HEK293 (cell line): ENCODE results near the gene LSM10.
A peak's percentile ranks its signal among the peaks of the same experiment; 100 is the strongest.

ENCODE experiments used
- CTCF ChIA-PET: fragments of 350-600 bp; formaldehyde crosslinking; extraction: SDS; loops from one replicate; lab custom pipeline; 2021; ENCODE audit warnings: antibody characterized with exemption; lab: Yijun Ruan, JAX
- POLR2A ChIA-PET: fragments of 300-600 bp; formaldehyde crosslinking; extraction: SDS; loops from one replicate; lab custom pipeline; 2020; ENCODE audit warnings: antibody characterized with exemption, inconsistent platforms; lab: Yijun Ruan, JAX
- H3K27ac ChIP-seq: fragments of 200-500 bp; sonication (Bioruptor generic); 2 replicates; pipeline ENCODE4 v1.5.1; 2014; ENCODE audit warnings: low read depth, low read length, control low read depth, inconsistent platforms; ENCODE audit errors: extremely low read depth
- H3K36me3 ChIP-seq, 2 experiments: fragments of 200-500 bp in 1 of 2; sonication (Bioruptor generic) in 1 of 2; 1 replicate in 1 of 2; 2 replicates in 1 of 2; pipeline ENCODE4 v1.5.1; 2014 to 2017; ENCODE audit warnings: inconsistent platforms in 2 of 2, low read length in 2 of 2; ENCODE audit not compliant: control insufficient read depth in 2 of 2, insufficient read depth in 1 of 2
- H3K4me1 ChIP-seq: fragments of 200-500 bp; sonication (Bioruptor generic); 2 replicates; pipeline ENCODE4 v1.5.1; 2014; ENCODE audit warnings: mild to moderate bottlenecking, low read length, inconsistent platforms; ENCODE audit not compliant: control insufficient read depth, insufficient read depth
- H3K4me3 ChIP-seq: 2 replicates; pipeline ENCODE4 v1.5.1; 2011; ENCODE audit warnings: low read depth, mild to moderate bottlenecking, control low read depth, low read length, moderate library complexity
- H3K9me3 ChIP-seq: fragments of 200-500 bp; sonication (Bioruptor generic); 2 replicates; pipeline ENCODE4 v1.5.1; 2014; ENCODE audit warnings: low read depth, low read length, inconsistent platforms; ENCODE audit not compliant: control insufficient read depth, insufficient read depth
- BCL11A ChIP-seq: fragments of 450-650 bp; formaldehyde crosslinking; IDR thresholded peaks from 2 replicates; pipeline ENCODE4 v1.5.1; 2016; ENCODE audit warnings: low read depth, missing biosample characterization, missing genetic modification characterization
- KLF9 ChIP-seq: fragments of 450-650 bp; formaldehyde crosslinking; IDR thresholded peaks from 2 replicates; pipeline ENCODE4 v1.5.1; 2016; ENCODE audit warnings: missing biosample characterization, missing genetic modification characterization, low read depth
- OVOL3 ChIP-seq: fragments of 450-650 bp; formaldehyde crosslinking; IDR thresholded peaks from 2 replicates; pipeline ENCODE4 v1.5.1; 2016; ENCODE audit warnings: missing biosample characterization, missing genetic modification characterization
- PRDM2 ChIP-seq: fragments of 450-650 bp; formaldehyde crosslinking; IDR thresholded peaks from 2 replicates; pipeline ENCODE4 v1.5.1; 2016; ENCODE audit warnings: missing biosample characterization, missing genetic modification characterization, borderline replicate concordance
- ZNF157 ChIP-seq: fragments of 450-650 bp; formaldehyde crosslinking; IDR thresholded peaks from 2 replicates; pipeline ENCODE4 v1.5.1; 2016; ENCODE audit warnings: missing biosample characterization, missing genetic modification characterization
- ZNF274 ChIP-seq, 2 experiments: fragments of 200-500 bp in 1 of 2; fragments of 450-650 bp in 1 of 2; sonication (Bioruptor generic) in 1 of 2; formaldehyde crosslinking in 1 of 2; IDR thresholded peaks; 2 replicates each; pipeline versions ENCODE4 v1.5.1 to v1.6.1; 2014 to 2016; ENCODE audit warnings: borderline replicate concordance in 1 of 2, inconsistent platforms in 1 of 2, low read length in 1 of 2, missing biosample characterization in 1 of 2, missing genetic modification characterization in 1 of 2
- ZNF394 ChIP-seq: fragments of 450-650 bp; formaldehyde crosslinking; IDR thresholded peaks from 2 replicates; pipeline ENCODE4 v1.5.1; 2016; ENCODE audit warnings: missing biosample characterization, missing genetic modification characterization, mild to moderate bottlenecking, moderate library complexity, borderline replicate concordance
- ZNF544 ChIP-seq: fragments of 450-650 bp; formaldehyde crosslinking; IDR thresholded peaks from 2 replicates; pipeline ENCODE4 v1.5.0; 2017; ENCODE audit warnings: missing biosample characterization, missing genetic modification characterization
- ZNF548 ChIP-seq: fragments of 450-650 bp; formaldehyde crosslinking; IDR thresholded peaks from 2 replicates; pipeline ENCODE4 v1.5.1; 2016; ENCODE audit warnings: missing biosample characterization, missing genetic modification characterization
- ZNF580 ChIP-seq: fragments of 450-650 bp; formaldehyde crosslinking; IDR thresholded peaks from 2 replicates; pipeline ENCODE4 v1.5.1; 2016; ENCODE audit warnings: missing biosample characterization, missing genetic modification characterization
- ZNF621 ChIP-seq: fragments of 450-650 bp; formaldehyde crosslinking; IDR thresholded peaks from 2 replicates; pipeline ENCODE4 v1.5.1; 2017; ENCODE audit warnings: missing biosample characterization, missing genetic modification characterization
- ZSCAN16 ChIP-seq: fragments of 450-650 bp; formaldehyde crosslinking; IDR thresholded peaks from 2 replicates; pipeline ENCODE4 v1.5.1; 2016; ENCODE audit warnings: missing biosample characterization, missing genetic modification characterization
- ZSCAN4 ChIP-seq: fragments of 450-650 bp; formaldehyde crosslinking; IDR thresholded peaks from 2 replicates; pipeline ENCODE4 v1.5.1; 2017; ENCODE audit warnings: missing biosample characterization, missing genetic modification characterization
- ZXDB ChIP-seq: fragments of 450-650 bp; formaldehyde crosslinking; IDR thresholded peaks from 2 replicates; pipeline ENCODE4 v1.5.1; 2016; ENCODE audit warnings: missing biosample characterization, missing genetic modification characterization

LSM10 gene

GRCh38 chr1:36349839-36350238 is 47.9 kb downstream of the LSM10 start:
- ChIA-PET POLR2A (no interaction called here), CTCF (interaction anchor here (0.6 kb wide), 1 partner anchor 494 kb away, joined by 3 read pairs; no protein-coding TSS in a partner anchor)
- Histone ChIP-seq H3K4me3 (no peak overlapping the region), H3K36me3 (peaks cover 0 to 93% of the 10 kb centered on the region in 2 experiments; a peak in 2 of 3 replicates), H3K4me1 (no peaks in the 10 kb centered on the region), H3K27ac (no peak overlapping the region), H3K9me3 (no peaks in the 10 kb centered on the region)
- no peak for TF ChIP-seq KLF9 (tag by site-specific recombination)
- TF ChIP-seq ZNF274 (IDR thresholded peaks at IDR 0.05; ENCODE audit: low read length) = no peak
- no peak for TF ChIP-seq ZNF274 (tag by site-specific recombination; IDR thresholded peaks at IDR 0.05; ENCODE audit: borderline replicate concordance)
- TF ChIP-seq ZNF394 (tag by site-specific recombination) = peak; percentile 49; the same call in 1 of the 2 replicates
- no peak for TF ChIP-seq ZNF580

- Histone ChIP-seq H3K4me3 (no peak overlapping the region), H3K9me3 (no peaks in the 10 kb centered on the region), H3K4me1 (no peaks in the 10 kb centered on the region), H3K36me3 (peaks cover 0 to 93% of the 10 kb centered on the region in 2 experiments; a peak in 2 of 3 replicates), H3K27ac (no peak overlapping the region)
- ChIA-PET CTCF (interaction anchor here (0.6 kb wide), 1 partner anchor 494 kb away, joined by 3 read pairs; no protein-coding TSS in a partner anchor), POLR2A (no interaction called here)
- TF ChIP-seq ZSCAN16 (tag by site-specific recombination) (no peak), ZNF157 (no peak), OVOL3 (no peak), ZXDB (tag by site-specific recombination) (no peak), BCL11A (tag by site-specific recombination) (no peak)
Measured at GRCh38 chr1:36349241-36349671, 48.5 kb downstream of the LSM10 start.

GRCh38 chr1:36346741-36347370 is 50.9 kb downstream of the LSM10 start:
- CTCF ChIA-PET = interaction anchor here (0.7 to 2.1 kb wide), 3 partner anchors 22 to 102 kb away, joined by 3 to 11 read pairs (median 3); no protein-coding TSS in a partner anchor
- Histone ChIP-seq H3K36me3 (peaks cover 0 to 93% of the 10 kb centered on the region in 2 experiments; a peak in 2 of 3 replicates), H3K27ac (no peak overlapping the region), H3K9me3 (no peaks in the 10 kb centered on the region), H3K4me1 (no peaks in the 10 kb centered on the region), H3K4me3 (no peak overlapping the region)
- POLR2A ChIA-PET = no interaction called here
- TF ChIP-seq ZSCAN4 (tag by site-specific recombination) = no peak
- TF ChIP-seq ZNF548 (tag by site-specific recombination) = no peak
- no peak for TF ChIP-seq ZNF621 (tag by site-specific recombination)
- no peak for TF ChIP-seq ZNF544
- TF ChIP-seq PRDM2 (tag by site-specific recombination) = no peak
- TF ChIP-seq ZNF274 (IDR thresholded peaks at IDR 0.05; ENCODE audit: low read length) = no peak
- no peak for TF ChIP-seq ZNF274 (tag by site-specific recombination; IDR thresholded peaks at IDR 0.05; ENCODE audit: borderline replicate concordance)
- TF ChIP-seq, all 188 proteins: peak for 0
